Measurements from ENCODE around the gene CLDN22. TPM values are rescaled to one million over a fixed set of nuclear protein-coding genes. Genes with fewer than 3 reads are reported as not detected.

The CLDN22 gene
- total and polyA plus RNA-seq, 9 of the 15 experiments (the other 6 are each of a cell fraction or from before 2014, with no cell fraction given) = 0.21 TPM; not detected in 8

DNA sequence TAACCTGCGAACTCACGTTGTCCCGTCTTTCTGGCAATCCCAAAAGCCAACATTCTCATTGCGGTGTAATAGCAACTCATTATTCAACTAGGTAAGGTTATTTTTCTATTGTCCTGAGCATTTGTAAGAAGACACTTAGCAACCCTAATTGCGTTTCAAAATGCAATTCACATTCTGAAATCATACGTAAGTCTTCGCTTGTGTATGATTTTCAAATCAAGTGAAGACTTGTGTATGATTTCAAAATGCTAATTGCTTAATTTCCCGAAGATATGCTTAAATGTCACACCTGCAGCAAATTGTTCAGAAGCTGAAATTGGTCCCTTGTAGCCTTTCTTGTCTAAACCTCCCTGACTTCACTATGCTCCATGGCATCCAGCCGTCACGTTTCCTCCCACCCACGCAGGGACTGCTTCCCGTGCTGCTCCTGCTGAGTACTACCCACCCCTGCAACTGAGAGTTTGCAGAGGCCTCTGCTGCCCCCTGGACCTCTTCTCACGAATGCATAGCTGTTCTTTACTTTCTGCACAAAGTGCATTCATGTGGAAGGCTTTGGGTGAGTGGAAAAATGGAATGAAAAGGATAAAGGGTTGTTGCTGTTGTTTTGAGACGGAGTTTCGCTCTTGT lies 43.0 kb upstream of the CLDN22 start:
- no peak overlapping the region for H3K4me3 ChIP-seq
- no peaks in the 10 kb centered on the region for H3K9me1 ChIP-seq (ENCODE audit: control insufficient read depth, insufficient read depth, low read length)
- WGBS (ENCODE audit: insufficient coverage, low coverage, missing lambda C conversion rate) = 44% methylated on average over 15 of the region's 15 CpGs
- TF ChIP-seq, protein P1, sequence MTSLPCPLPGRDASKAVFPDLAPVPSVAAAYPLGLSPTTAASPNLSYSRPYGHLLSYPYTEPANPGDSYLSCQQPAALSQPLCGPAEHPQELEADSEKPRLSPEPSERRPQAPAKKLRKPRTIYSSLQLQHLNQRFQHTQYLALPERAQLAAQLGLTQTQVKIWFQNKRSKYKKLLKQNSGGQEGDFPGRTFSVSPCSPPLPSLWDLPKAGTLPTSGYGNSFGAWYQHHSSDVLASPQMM (CRISPR knock-in tag; IDR thresholded peaks at IDR 0.05) = no peak
- TF ChIP-seq HDAC1 (IDR thresholded peaks at IDR 0.05) = no peak
- peak; percentile 83 for TF ChIP-seq EGR1 (conservative IDR thresholded peaks at IDR 0.05)
- TF ChIP-seq, protein P2, sequence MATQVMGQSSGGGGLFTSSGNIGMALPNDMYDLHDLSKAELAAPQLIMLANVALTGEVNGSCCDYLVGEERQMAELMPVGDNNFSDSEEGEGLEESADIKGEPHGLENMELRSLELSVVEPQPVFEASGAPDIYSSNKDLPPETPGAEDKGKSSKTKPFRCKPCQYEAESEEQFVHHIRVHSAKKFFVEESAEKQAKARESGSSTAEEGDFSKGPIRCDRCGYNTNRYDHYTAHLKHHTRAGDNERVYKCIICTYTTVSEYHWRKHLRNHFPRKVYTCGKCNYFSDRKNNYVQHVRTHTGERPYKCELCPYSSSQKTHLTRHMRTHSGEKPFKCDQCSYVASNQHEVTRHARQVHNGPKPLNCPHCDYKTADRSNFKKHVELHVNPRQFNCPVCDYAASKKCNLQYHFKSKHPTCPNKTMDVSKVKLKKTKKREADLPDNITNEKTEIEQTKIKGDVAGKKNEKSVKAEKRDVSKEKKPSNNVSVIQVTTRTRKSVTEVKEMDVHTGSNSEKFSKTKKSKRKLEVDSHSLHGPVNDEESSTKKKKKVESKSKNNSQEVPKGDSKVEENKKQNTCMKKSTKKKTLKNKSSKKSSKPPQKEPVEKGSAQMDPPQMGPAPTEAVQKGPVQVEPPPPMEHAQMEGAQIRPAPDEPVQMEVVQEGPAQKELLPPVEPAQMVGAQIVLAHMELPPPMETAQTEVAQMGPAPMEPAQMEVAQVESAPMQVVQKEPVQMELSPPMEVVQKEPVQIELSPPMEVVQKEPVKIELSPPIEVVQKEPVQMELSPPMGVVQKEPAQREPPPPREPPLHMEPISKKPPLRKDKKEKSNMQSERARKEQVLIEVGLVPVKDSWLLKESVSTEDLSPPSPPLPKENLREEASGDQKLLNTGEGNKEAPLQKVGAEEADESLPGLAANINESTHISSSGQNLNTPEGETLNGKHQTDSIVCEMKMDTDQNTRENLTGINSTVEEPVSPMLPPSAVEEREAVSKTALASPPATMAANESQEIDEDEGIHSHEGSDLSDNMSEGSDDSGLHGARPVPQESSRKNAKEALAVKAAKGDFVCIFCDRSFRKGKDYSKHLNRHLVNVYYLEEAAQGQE (IDR thresholded peaks at IDR 0.05; ENCODE audit: borderline replicate concordance) = peak; percentile 20; the same call in 1 of the 2 replicates
- TF ChIP-seq, protein P2 (CRISPR knock-in tag; IDR thresholded peaks at IDR 0.05; ENCODE audit: low read depth) = no peak
- TF ChIP-seq RAD21 (CRISPR knock-in tag; conservative IDR thresholded peaks at IDR 0.05 in 1 of 2, IDR thresholded peaks at IDR 0.05 in 1 of 2) = peak in 1 of 2 experiments; percentile 26; a peak in 1 of 4 replicates
- TF ChIP-seq, protein P3, sequence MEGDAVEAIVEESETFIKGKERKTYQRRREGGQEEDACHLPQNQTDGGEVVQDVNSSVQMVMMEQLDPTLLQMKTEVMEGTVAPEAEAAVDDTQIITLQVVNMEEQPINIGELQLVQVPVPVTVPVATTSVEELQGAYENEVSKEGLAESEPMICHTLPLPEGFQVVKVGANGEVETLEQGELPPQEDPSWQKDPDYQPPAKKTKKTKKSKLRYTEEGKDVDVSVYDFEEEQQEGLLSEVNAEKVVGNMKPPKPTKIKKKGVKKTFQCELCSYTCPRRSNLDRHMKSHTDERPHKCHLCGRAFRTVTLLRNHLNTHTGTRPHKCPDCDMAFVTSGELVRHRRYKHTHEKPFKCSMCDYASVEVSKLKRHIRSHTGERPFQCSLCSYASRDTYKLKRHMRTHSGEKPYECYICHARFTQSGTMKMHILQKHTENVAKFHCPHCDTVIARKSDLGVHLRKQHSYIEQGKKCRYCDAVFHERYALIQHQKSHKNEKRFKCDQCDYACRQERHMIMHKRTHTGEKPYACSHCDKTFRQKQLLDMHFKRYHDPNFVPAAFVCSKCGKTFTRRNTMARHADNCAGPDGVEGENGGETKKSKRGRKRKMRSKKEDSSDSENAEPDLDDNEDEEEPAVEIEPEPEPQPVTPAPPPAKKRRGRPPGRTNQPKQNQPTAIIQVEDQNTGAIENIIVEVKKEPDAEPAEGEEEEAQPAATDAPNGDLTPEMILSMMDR (IDR thresholded peaks at IDR 0.05 in 2 of 3, conservative IDR thresholded peaks at IDR 0.05 in 1 of 3; ENCODE audit: insufficient read depth in 2 of 3, low read depth in 1 of 3, low read length in 3 of 3) = peak; percentile 33 to 46 (median 40); a peak in 3 of 6 replicates
- TF ChIP-seq, protein P4, sequence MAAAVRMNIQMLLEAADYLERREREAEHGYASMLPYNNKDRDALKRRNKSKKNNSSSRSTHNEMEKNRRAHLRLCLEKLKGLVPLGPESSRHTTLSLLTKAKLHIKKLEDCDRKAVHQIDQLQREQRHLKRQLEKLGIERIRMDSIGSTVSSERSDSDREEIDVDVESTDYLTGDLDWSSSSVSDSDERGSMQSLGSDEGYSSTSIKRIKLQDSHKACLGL (CRISPR knock-in tag; IDR thresholded peaks at IDR 0.05; ENCODE audit: borderline replicate concordance, poor library complexity, severe bottlenecking) = no peak
- TF ChIP-seq ZNF584 (CRISPR knock-in tag; IDR thresholded peaks at IDR 0.05; ENCODE audit: low read depth) = no peak

More for the DNA sequence above, 43.0 kb upstream of the CLDN22 start:
- no peaks in the 10 kb centered on the region; the same call in 1 of the 2 replicates for H3K9me3 ChIP-seq (replicated peaks; ENCODE audit: control insufficient read depth, insufficient read depth, low read depth, low read length)
- H4K20me1 ChIP-seq (replicated peaks; ENCODE audit: control insufficient read depth, insufficient read depth, low read length) = no peaks in the 10 kb centered on the region
- peak; percentile 68 for ATAC-seq
- ChIA-PET CTCF (ENCODE audit: low intra/inter-chr PET ratio) (interaction anchor here (0.6 kb wide), 1 partner anchor 290 kb away, joined by 3 read pairs; no protein-coding TSS in a partner anchor), POLR2A (no interaction called here)
- no peak for FAIRE-seq
- DNase-seq (ENCODE audit: extremely low read depth in 1 of 4, low spot score in 3 of 4) = peak in 1 of 4 experiments; percentile 31
- H2AFZ ChIP-seq (ENCODE audit: low read depth, low read length) = 0 out of 2 replicates have a peak overlapping the region, but pooled peaks have one; percentile 14
- H3K4me2 ChIP-seq (ENCODE audit: insufficient read depth, low read length) = no peak overlapping the region
- H3K27me3 ChIP-seq (ENCODE audit: control insufficient read depth in 2 of 2, insufficient read depth in 2 of 2, low read length in 2 of 2) = no peaks in the 10 kb centered on the region
- no peaks in the 10 kb centered on the region for H3K36me3 ChIP-seq (ENCODE audit: control insufficient read depth, insufficient read depth, low read length)
- in situ Hi-C loops (cut with MboI) = no loop called here
- H3K79me2 ChIP-seq (ENCODE audit: control insufficient read depth, insufficient read depth, low read length) = no peaks in the 10 kb centered on the region
- no peak overlapping the region for H3K27ac ChIP-seq (ENCODE audit: extremely low read depth, low read depth, low read length)
- no peak overlapping the region for H3K9ac ChIP-seq (ENCODE audit: insufficient read depth in 1 of 2, low read depth in 2 of 2, low read length in 2 of 2)
- no TSS peak for BruUV-seq (replicated peaks)
- intact Hi-C loops (cut with micrococcal nuclease) = loop anchor here (5.0 kb wide), 1 partner anchor 34 kb away; no protein-coding TSS in a partner anchor
- H3K4me1 ChIP-seq (replicated peaks in 1 of 2; ENCODE audit: control insufficient read depth in 2 of 2, insufficient read depth in 2 of 2, low read length in 2 of 2) = peaks cover 6 to 12% of the 10 kb centered on the region in 2 experiments; a peak in 3 of 5 replicates

All from K562 (cell line).